Activated T-cell treated with anti-CD3 and anti-CD28 coated beads, Interleukin-2, amount 50 U/mL, for 24 hours (primary cell): ENCODE measurements around the gene ZFYVE28.

Experiments
- DNase-seq: peaks from one replicate; pipeline ENCODE4 v3.0.0-alpha.2; 2020
- H3K27ac Mint-ChIP-seq: 2 replicates; pipeline ENCODE4 v1.8.0; 2020; ENCODE audit warnings: mild to moderate bottlenecking, mixed read lengths
- H3K27me3 Mint-ChIP-seq: 2 replicates; pipeline ENCODE4 v1.8.0; 2020; ENCODE audit warnings: mixed read lengths
- H3K36me3 Mint-ChIP-seq: 2 replicates; pipeline ENCODE4 v1.8.0; 2020; ENCODE audit warnings: low read depth, mixed read lengths
- H3K4me1 Mint-ChIP-seq: 2 replicates; pipeline ENCODE4 v1.8.0; 2020; ENCODE audit warnings: low read depth, mixed read lengths
- H3K4me3 Mint-ChIP-seq: 2 replicates; pipeline ENCODE4 v1.8.0; 2020; ENCODE audit warnings: mild to moderate bottlenecking, moderate library complexity, mixed read lengths
- H3K9me3 Mint-ChIP-seq: 2 replicates; pipeline ENCODE4 v1.8.0; 2020; ENCODE audit warnings: mixed read lengths

ZFYVE28 gene

DNA sequence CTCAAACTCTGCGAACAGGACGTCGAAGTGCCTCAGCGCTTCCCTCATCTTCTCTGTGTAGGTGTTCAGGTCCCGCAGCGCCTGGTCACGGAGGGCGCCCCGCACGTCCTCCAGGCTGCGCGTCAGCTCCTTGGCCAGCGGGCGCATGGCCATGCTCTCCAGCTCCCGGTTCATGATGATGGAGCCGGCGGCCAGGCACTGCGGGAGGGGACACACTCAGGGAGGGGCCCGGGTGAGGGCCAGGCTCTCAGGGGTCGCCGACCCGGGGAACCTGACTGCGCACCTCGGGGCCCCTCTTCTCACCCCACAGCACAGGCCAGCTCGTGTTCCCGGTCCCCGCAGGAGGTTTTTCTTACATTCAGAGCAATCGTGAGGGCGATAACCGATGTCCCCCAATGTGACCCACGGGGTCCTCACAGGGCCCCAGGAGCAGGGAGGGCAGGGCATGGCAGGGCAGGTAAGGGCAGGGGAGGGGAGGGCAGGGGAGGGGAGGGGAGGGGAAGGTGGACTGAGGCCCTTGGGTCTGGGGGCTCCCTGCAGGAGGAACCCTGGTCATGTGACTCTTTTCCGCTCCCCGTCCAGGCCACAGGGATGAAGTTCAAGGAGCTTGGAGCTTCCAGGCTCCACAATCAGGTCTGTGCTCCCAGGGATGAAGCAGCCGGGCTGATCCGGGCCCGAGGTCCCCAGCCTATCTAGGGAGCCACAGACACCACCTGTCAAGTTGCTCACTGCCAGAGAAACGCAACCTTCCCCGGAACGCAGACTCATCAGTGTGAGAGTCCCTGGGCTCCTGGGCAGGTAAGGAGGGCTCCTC lies 78.8 kb downstream of the ZFYVE28 start:
- no peaks in the 10 kb centered on the region for H3K9me3 Mint-ChIP-seq
- H3K27me3 Mint-ChIP-seq, result no peaks in the 10 kb centered on the region
- no peak overlapping the region for H3K27ac Mint-ChIP-seq
- no peak overlapping the region for H3K4me3 Mint-ChIP-seq
- peaks cover 15% of the 10 kb centered on the region for H3K36me3 Mint-ChIP-seq
- DNase-seq, result peak; percentile 20
- no peaks in the 10 kb centered on the region for H3K4me1 Mint-ChIP-seq

DNA sequence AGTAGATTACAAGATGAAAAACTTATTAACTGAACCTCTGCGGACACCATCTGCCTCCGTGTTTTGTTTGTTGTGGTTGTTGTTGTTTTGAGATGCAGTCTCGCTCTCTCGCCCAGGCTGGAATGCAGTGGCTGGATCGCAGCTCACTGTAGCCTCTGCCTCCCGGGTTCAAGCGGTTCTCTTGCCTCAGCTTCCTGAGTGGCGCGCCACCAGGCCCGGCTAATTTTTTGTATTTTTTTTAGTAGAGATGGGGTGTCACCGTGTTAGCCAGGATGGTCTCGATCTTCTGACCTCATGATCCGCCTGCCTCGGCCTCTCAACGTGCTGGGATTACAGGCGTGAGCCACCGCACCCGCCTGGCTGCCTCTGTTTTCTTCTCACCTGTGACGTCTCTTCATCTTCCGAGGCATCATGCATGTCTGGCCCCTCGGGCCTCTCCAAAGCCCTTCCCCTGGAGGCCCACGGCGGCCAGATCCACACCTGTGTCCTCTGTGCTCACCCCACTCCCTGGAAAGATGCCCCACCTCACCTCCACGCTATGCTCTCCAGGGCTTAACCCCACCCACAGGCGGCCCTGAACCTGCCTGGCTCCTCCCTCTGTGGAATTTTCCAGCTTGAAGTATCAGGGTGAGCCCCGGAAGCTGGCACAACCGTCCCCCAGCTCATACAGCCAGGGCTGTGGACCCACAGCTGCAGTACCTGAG lies 79.5 kb downstream of the ZFYVE28 start:
- Mint-ChIP-seq H3K9me3 (no peaks in the 10 kb centered on the region), H3K27me3 (no peaks in the 10 kb centered on the region), H3K4me1 (no peaks in the 10 kb centered on the region)

DNA sequence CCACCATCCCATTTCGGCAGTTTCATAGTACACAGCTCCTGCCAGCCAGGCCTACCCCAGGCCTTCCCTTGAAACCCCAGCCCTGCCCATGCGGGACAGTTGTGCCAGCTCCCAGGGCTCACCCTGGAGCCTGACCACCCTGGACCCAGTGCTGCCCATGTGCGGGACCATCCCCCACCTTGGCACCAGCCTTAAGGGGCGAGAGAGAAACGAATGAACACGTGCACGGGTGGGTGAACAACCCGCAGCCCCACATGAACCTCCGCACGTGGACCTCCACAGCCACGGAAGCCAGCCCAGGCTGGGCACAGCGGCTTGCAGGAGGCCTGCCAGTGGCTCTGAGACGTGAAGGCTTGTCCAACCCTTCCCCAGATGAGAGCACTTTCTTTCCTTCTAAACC lies 80.5 kb downstream of the ZFYVE28 start:
- no peaks in the 10 kb centered on the region for H3K27me3 Mint-ChIP-seq
- no peak overlapping the region for H3K4me3 Mint-ChIP-seq
- no peaks in the 10 kb centered on the region for H3K9me3 Mint-ChIP-seq
- no peak overlapping the region for H3K27ac Mint-ChIP-seq
- H3K4me1 Mint-ChIP-seq, result no peaks in the 10 kb centered on the region
- DNase-seq, result peak; percentile 14
- peaks cover 13% of the 10 kb centered on the region for H3K36me3 Mint-ChIP-seq

More for the DNA sequence above, 79.5 kb downstream of the ZFYVE28 start:
- peaks cover 13% of the 10 kb centered on the region for H3K36me3 Mint-ChIP-seq
- no peak overlapping the region for H3K4me3 Mint-ChIP-seq
- DNase-seq, result peak; percentile 3
- no peak overlapping the region for H3K27ac Mint-ChIP-seq

DNA sequence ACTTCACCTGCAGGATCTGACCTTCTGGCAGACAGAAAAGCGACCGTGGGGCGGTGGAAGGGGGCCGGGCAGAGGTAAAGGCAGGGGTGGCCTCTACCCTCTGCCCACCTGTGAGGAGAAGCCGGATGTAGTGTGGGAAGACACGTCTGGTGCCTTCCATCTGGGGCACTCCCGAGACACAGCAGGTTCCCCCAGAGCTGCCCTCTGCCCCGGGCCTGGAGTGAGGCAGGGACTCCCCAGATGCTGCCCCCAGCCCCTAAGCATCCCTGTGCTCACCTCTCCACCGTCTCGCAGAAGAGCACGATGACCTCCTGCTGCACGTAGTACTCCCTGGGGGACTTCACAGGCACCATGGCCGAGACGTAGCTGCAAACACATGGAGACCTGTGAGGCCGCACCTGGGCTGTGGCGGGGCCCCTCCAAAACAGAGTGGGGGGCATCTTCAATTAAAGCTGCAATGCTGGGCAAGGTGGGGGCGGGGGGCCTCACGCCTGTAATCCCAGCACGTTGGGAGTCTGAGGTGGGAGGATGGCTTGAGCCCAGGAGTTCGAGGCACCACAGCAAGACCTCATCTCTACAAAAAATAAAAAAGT lies 81.2 kb downstream of the ZFYVE28 start:
- H3K27ac Mint-ChIP-seq, result no peak overlapping the region
- H3K4me1 Mint-ChIP-seq, result no peaks in the 10 kb centered on the region
- no peaks in the 10 kb centered on the region for H3K27me3 Mint-ChIP-seq
- H3K36me3 Mint-ChIP-seq, result peaks cover 13% of the 10 kb centered on the region
- peak; percentile 9 for DNase-seq
- no peak overlapping the region for H3K4me3 Mint-ChIP-seq
- no peaks in the 10 kb centered on the region for H3K9me3 Mint-ChIP-seq

DNA sequence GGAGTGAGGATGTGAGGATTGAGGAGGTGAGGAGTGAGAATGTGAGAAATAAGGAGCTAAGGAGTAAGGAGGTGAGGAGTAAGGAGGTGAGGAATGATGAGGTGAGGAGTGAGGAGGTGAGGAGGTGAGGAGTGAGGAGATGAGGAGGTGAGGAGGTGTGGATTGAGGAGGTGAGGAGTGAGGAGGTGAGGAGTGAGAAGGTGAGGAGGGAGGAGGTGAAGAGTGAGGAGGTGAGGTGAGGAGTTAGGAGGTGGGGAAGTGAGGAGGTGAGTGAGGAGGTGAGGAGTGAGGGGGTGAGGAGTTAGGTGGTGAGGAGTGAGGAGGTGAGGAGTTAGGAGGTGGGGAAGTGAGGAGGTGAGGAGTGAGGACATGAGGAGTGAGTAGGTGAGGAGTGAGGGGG lies 81.8 kb downstream of the ZFYVE28 start:
- no peak overlapping the region for H3K27ac Mint-ChIP-seq
- H3K4me1 Mint-ChIP-seq, result no peaks in the 10 kb centered on the region
- peaks cover 13% of the 10 kb centered on the region for H3K36me3 Mint-ChIP-seq
- no peak overlapping the region for H3K4me3 Mint-ChIP-seq
- H3K27me3 Mint-ChIP-seq, result no peaks in the 10 kb centered on the region
- DNase-seq, result peak; percentile 3
- H3K9me3 Mint-ChIP-seq, result no peaks in the 10 kb centered on the region

DNA sequence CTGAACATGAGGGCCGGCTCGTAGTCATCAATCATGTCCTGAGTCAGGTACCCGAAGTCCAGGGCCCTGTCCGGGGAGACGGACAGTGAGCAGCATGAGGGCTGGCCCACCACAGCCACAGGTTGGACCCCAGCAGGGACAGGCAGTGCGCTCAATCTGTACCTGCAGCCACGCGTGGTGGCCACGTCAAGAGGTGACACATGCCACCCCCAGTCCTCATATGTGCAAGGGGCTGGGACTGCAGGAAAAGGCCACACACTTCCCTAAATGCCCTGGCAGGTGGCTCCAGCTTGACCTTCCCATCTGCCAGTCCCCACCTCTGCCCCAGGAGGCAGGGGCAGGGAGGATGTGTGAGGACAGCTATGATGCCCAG lies 82.7 kb downstream of the ZFYVE28 start:
- peak; percentile 19 for DNase-seq
- no peaks in the 10 kb centered on the region for H3K4me1 Mint-ChIP-seq
- H3K27ac Mint-ChIP-seq, result no peak overlapping the region
- H3K9me3 Mint-ChIP-seq, result no peaks in the 10 kb centered on the region
- no peaks in the 10 kb centered on the region for H3K27me3 Mint-ChIP-seq
- H3K36me3 Mint-ChIP-seq, result peaks cover 11% of the 10 kb centered on the region
- H3K4me3 Mint-ChIP-seq, result no peak overlapping the region

DNA sequence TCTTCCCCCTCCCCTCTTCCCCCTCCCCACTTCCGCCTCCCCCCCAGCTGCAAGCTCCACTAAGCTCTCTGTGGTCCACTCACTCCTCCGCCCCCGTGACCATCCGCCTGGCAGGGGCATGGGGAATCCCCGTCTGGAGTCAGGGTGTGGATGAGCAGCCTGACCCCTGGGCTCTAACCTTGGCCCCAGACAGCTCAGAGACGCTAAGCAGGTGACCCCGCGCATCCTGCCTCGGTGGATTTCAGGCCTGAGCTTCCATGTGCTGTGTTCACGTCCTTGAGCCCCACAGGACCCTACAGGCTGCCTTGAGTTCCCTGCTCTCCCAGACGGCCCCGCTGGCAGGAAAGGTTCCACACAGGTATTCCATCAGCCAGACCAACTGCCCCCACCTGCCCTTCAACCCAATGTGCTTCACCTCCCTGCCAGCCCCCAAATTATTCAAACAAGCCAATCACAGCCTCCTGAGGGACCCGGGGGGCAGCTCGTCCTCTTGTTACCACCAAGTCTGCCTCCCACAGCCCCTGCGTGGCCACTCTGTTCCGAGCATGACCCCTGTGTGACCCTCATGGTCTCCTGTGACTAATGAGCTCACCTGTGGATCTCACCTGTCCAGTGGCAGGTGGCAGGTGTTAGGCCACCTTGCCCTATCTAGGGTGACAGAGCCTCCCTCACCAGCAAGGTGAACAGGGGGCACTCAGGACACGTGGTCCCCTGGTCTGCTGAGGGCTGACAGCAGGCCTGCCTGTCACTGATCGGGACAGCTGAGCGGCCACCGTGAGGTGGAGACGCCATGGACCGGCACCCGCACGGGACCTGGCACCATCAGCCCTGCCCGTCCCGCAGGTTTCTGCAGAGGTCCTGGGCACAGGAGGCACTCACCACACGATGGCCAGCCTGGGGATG lies 83.4 kb downstream of the ZFYVE28 start:
- H3K4me3 Mint-ChIP-seq, result no peak overlapping the region
- no peak overlapping the region for H3K27ac Mint-ChIP-seq
- peaks cover 15% of the 10 kb centered on the region for H3K36me3 Mint-ChIP-seq
- H3K27me3 Mint-ChIP-seq, result no peaks in the 10 kb centered on the region
- peak; percentile 11 for DNase-seq
- no peaks in the 10 kb centered on the region for H3K4me1 Mint-ChIP-seq
- no peaks in the 10 kb centered on the region for H3K9me3 Mint-ChIP-seq

DNA sequence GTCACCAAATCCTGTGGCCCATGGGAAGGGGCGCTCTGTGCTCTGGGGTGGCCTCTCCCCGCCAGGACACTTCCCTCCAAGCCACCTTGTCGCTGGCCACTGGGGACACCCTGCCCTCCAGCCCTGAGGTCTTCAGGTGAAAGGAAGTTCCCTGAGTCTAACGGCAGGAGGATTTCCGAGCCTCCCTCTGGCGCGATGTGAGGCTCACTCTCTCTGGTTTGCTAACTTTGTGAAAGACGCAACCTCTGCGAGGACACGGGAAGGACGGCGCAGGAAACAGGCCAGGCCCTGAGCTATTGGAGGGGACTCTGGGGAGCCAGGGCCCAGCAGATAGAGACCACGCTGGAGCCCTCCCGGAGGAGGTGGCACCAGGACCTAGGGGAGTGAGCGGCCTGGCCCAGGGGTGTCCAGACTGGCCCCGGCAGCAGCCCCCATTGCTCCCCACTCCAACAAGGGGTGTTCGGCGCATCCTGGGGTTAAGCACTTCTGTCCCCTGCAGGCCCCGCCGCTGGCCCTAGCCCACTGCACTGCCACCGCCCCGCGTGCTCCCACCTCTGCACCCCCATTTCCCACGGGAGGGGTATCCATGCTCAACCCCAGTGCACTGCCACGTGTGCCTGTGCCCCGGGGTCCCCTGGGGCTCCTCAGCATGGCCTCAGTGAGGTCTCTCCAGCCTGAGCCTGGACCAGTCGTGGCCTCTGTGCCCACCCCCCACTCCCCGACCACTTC lies 84.4 kb downstream of the ZFYVE28 start:
- H3K27me3 Mint-ChIP-seq, result no peaks in the 10 kb centered on the region
- no peak for DNase-seq
- H3K4me3 Mint-ChIP-seq, result no peak overlapping the region
- peaks cover 22% of the 10 kb centered on the region for H3K36me3 Mint-ChIP-seq
- H3K4me1 Mint-ChIP-seq, result no peaks in the 10 kb centered on the region
- H3K9me3 Mint-ChIP-seq, result peaks cover 3% of the 10 kb centered on the region
- no peak overlapping the region for H3K27ac Mint-ChIP-seq

DNA sequence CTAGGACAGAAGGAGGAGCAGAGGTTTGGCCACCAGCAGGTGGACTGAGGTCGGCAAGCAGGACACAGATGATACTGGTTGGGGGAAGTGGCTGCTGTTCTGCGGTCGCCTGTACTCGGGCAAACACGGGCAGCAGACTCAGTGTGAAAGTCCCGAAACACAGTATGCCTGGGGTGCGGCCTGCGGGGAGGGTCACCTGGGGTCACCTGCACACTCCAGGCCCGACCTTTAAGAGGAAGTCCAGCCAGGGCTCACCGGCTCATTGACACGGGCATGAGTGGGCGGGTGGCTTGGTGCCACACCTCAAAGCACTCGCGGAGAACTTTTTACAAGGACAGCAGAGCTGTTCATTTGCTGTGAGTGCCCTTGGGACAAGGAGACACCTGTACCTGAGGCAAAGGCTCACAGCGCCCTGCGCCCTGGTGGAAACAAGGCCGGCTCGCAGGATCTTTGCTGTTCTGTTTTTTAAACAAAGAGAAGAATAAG lies 85.0 kb downstream of the ZFYVE28 start:
- H3K9me3 Mint-ChIP-seq, result peaks cover 7% of the 10 kb centered on the region
- no peaks in the 10 kb centered on the region for H3K27me3 Mint-ChIP-seq
- DNase-seq, result no peak
- no peak overlapping the region for H3K4me3 Mint-ChIP-seq
- H3K4me1 Mint-ChIP-seq, result no peaks in the 10 kb centered on the region
- H3K27ac Mint-ChIP-seq, result no peak overlapping the region
- peaks cover 27% of the 10 kb centered on the region for H3K36me3 Mint-ChIP-seq

DNA sequence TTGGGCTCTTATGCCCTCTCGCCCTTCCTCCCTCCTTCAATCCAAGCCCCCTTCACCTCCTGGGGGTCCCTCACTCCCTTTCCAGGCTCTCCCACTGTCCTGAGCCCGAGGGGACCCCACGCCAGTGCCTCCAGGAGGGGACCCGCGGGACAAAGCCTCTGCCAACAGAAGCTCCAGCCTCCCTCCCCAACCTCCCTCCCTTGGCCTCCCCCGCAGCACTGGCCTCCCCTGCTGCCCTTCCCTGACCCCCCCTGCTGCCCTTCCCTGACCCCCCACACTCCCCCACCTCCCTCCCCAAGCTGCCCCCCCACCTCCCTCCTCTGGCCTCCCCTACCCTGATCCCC lies 85.5 kb downstream of the ZFYVE28 start:
- Mint-ChIP-seq H3K27me3 (no peaks in the 10 kb centered on the region), H3K27ac (no peak overlapping the region), H3K36me3 (peaks cover 31% of the 10 kb centered on the region), H3K4me1 (no peaks in the 10 kb centered on the region), H3K9me3 (peaks cover 9% of the 10 kb centered on the region), H3K4me3 (no peak overlapping the region)
- DNase-seq, result no peak

DNA sequence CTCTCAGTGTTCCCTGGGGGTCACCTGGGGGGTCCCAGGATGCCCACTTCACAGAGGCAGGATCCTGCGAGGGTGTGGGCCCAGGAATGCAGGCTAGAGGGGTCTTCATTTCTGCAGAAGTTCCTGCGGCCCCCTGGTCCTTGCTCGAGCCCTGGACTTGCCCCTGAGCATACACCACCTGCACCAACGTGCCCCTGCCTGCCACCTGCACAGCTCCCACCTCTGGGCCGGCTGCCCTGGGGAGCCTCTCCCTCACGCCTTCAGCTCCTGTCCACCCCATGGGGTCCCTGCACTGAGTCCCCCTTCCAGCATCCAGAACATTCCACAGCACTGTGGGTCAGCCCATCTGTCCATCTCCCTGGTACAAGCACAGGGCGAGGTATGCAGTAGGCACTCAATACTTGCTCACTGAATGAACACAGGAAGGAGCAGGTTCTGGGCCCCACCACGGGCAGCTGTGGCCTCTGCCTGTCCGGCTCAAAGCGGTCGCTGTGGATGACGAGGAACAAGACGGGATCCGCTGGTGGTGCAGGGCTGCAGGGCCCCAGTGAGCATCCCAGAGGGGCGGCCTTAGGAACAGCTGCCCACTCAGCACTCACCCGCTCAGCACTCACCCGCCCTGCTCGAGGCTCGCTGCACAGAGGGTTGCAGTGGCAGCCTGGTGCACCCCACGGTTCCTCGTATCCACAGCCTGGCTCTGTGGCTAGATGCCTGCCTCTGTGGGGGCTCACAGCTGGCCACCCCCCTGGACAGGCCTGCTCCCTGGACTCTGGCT lies 86.1 kb downstream of the ZFYVE28 start:
- DNase-seq, result no peak
- no peaks in the 10 kb centered on the region for H3K27me3 Mint-ChIP-seq
- H3K36me3 Mint-ChIP-seq, result peaks cover 36% of the 10 kb centered on the region
- peaks cover 13% of the 10 kb centered on the region for H3K9me3 Mint-ChIP-seq
- no peaks in the 10 kb centered on the region for H3K4me1 Mint-ChIP-seq
- H3K4me3 Mint-ChIP-seq, result no peak overlapping the region
- H3K27ac Mint-ChIP-seq, result no peak overlapping the region

DNA sequence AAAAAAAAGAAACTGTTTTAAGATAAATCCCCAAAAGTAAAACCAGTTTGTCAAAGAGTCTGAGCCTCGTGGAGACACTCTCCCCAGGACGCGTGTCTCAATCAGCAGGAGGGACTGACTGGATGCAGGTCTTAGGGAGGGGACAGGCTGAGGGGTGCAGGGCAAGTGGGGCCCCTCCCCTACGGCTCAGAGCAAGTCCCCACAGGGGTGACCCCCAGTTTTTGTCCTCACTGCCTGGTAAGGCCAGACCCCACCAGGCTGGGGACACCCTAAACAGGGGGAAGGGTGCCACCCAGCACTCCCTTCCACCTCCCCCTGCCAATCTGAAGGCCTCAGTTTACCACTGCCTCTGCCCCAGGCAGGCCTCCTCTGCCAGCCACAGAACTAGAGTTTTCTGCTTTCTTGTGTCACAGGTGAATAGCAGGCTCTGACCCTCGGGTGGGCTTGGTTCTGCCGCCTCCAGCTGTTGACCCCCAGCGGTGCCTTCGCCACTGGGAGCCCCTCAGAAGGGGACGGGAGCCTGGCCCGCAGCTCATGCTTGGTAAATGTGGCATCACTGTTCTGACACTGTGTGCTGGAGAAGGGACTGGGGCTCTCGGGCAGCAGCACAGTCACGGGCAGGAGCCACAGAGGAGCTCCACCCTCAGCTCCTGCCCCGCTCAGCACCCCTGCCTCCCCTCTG lies 86.8 kb downstream of the ZFYVE28 start:
- Mint-ChIP-seq H3K4me1 (no peaks in the 10 kb centered on the region), H3K9me3 (peaks cover 15% of the 10 kb centered on the region), H3K4me3 (no peak overlapping the region), H3K27me3 (no peaks in the 10 kb centered on the region), H3K36me3 (peaks cover 37% of the 10 kb centered on the region), H3K27ac (no peak overlapping the region)
- no peak for DNase-seq

DNA sequence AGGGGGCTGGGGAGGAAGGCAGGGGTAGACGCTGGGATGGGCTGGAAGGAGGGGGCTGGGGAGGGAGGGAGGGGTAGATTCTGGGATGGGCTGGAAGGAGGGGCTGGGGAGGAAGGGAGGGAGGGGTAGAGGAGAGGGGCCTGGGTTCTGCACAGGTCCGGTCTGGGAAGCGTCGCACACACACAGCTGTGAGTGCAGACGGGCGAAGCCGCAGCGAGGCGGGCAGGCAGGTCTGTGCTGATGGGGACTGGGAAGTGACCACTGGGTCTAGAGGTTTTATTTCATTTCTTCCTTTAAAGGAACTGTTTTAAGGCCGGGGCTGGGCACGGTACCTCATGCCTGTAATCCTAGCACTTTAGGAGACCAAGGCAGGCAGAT lies 87.4 kb downstream of the ZFYVE28 start:
- Mint-ChIP-seq H3K4me1 (no peaks in the 10 kb centered on the region), H3K27me3 (no peaks in the 10 kb centered on the region), H3K4me3 (no peak overlapping the region), H3K9me3 (peaks cover 20% of the 10 kb centered on the region), H3K36me3 (peaks cover 37% of the 10 kb centered on the region), H3K27ac (no peak overlapping the region)
- no peak for DNase-seq
